GM23338 (cell line): Measurements from ENCODE around the gene FOXP4. TPM values are rescaled to one million over a fixed set of nuclear protein-coding genes. Genes with fewer than 3 reads are reported as not detected.

ENCODE experiments used
- ATAC-seq: fragments of 200-7000 bp; cut with Tn5 transposase; 3 replicates; pipeline ENCODE4 v1.9.1; 2020
- DNase-seq: peaks from one replicate; pipeline ENCODE4 v3.0.0-alpha.2; 2015; ENCODE audit warnings: low spot score
- H2AFZ ChIP-seq: fragments of 200-600 bp; sonication (generic); 2 replicates; pipeline ENCODE4 v1.8.0; 2016; ENCODE audit warnings: antibody characterized with exemption, mild to moderate bottlenecking, moderate library complexity
- H3F3A ChIP-seq: fragments of 200-600 bp; sonication (generic); replicated peaks from 2 replicates; pipeline ENCODE4 v1.8.0; 2017; ENCODE audit warnings: antibody characterized with exemption, mixed run types, low read depth
- H3K27ac ChIP-seq: fragments of 200-600 bp; sonication (generic); 2 replicates; pipeline ENCODE4 v1.6.1; 2016; ENCODE audit warnings: low read depth
- H3K27me3 ChIP-seq: fragments of 200-600 bp; sonication (generic); 2 replicates; pipeline ENCODE4 v1.8.0; 2016; ENCODE audit warnings: mild to moderate bottlenecking, mixed run types, moderate library complexity; ENCODE audit not compliant: insufficient read depth
- H3K36me3 ChIP-seq: fragments of 200-600 bp; sonication (generic); 2 replicates; pipeline ENCODE4 v1.8.0; 2016; ENCODE audit warnings: mild to moderate bottlenecking; ENCODE audit not compliant: insufficient read depth
- H3K4me1 ChIP-seq: fragments of 200-600 bp; sonication (generic); 2 replicates; pipeline ENCODE4 v1.8.0; 2016; ENCODE audit warnings: mild to moderate bottlenecking, moderate library complexity; ENCODE audit not compliant: insufficient read depth
- H3K4me2 ChIP-seq: fragments of 200-600 bp; sonication (generic); 2 replicates; pipeline ENCODE4 v1.7.1; 2017; ENCODE audit warnings: mixed run types
- H3K4me3 ChIP-seq: fragments of 200-600 bp; sonication (generic); 2 replicates; pipeline ENCODE4 v1.6.1; 2016; ENCODE audit warnings: mixed run types
- H3K79me2 ChIP-seq: fragments of 200-600 bp; sonication (generic); replicated peaks from 2 replicates; pipeline ENCODE4 v1.8.0; 2017; ENCODE audit warnings: mild to moderate bottlenecking; ENCODE audit not compliant: insufficient read depth
- H3K9me2 ChIP-seq: fragments of 200-600 bp; sonication (generic); 2 replicates; pipeline ENCODE4 v1.8.0; 2017; ENCODE audit not compliant: insufficient read depth
- H4K20me1 ChIP-seq: fragments of 200-600 bp; sonication (generic); replicated peaks from 2 replicates; pipeline ENCODE4 v1.8.0; 2017; ENCODE audit warnings: mild to moderate bottlenecking; ENCODE audit not compliant: insufficient read depth
- H3K27ac Mint-ChIP-seq: 2 replicates; pipeline ENCODE4 v1.8.0; 2020; ENCODE audit warnings: inconsistent platforms, mild to moderate bottlenecking, moderate library complexity, mixed read lengths
- H3K27me3 Mint-ChIP-seq: 3 replicates; pipeline ENCODE4 v1.8.0; 2022; ENCODE audit warnings: low read depth, mild to moderate bottlenecking, moderate library complexity, mixed read lengths, inconsistent platforms; ENCODE audit not compliant: insufficient read depth, poor library complexity
- H3K36me3 Mint-ChIP-seq: 3 replicates; pipeline ENCODE4 v1.8.0; 2021; ENCODE audit warnings: low read depth, mild to moderate bottlenecking, inconsistent platforms, moderate library complexity, mixed read lengths
- H3K4me1 Mint-ChIP-seq: 3 replicates; pipeline ENCODE4 v1.8.0; 2020; ENCODE audit warnings: mild to moderate bottlenecking, inconsistent platforms, mixed read lengths
- H3K4me3 Mint-ChIP-seq: 3 replicates; pipeline ENCODE4 v1.8.0; 2021; ENCODE audit warnings: moderate library complexity, mild to moderate bottlenecking, inconsistent platforms, mixed read lengths
- H3K9me3 Mint-ChIP-seq: 3 replicates; pipeline ENCODE4 v1.8.0; 2020; ENCODE audit warnings: moderate library complexity, mild to moderate bottlenecking, inconsistent platforms, mixed read lengths
- EZH2 ChIP-seq: fragments of 200-600 bp; sonication (generic); IDR thresholded peaks from one replicate; pipeline ENCODE4 v1.8.0; 2017; ENCODE audit warnings: antibody characterized with exemption, mild to moderate bottlenecking, low read depth; ENCODE audit not compliant: unreplicated experiment
- EZH2phosphoT487 ChIP-seq: fragments of 200-600 bp; sonication (generic); IDR thresholded peaks from one replicate; pipeline ENCODE4 v1.8.1; 2018; ENCODE audit warnings: antibody characterized with exemption; ENCODE audit not compliant: unreplicated experiment
- JUNB ChIP-seq: IDR thresholded peaks from one replicate; pipeline ENCODE4 v1.6.1; 2016; ENCODE audit warnings: antibody characterized with exemption; ENCODE audit not compliant: unreplicated experiment
- POLR2AphosphoS5 ChIP-seq: IDR thresholded peaks from 2 replicates; pipeline ENCODE4 v1.6.1; 2016; ENCODE audit warnings: antibody characterized with exemption, low read depth
- STAT1 ChIP-seq: IDR thresholded peaks from one replicate; pipeline ENCODE4 v1.6.1; 2016; ENCODE audit warnings: antibody characterized with exemption; ENCODE audit not compliant: unreplicated experiment
- ZNF114 ChIP-seq: fragments of 250-450 bp; sonication (Bioruptor Pico); IDR thresholded peaks from 2 replicates; pipeline ENCODE4 v1.5.0; 2020; ENCODE audit warnings: mild to moderate bottlenecking, moderate library complexity
- ZNF331 ChIP-seq: fragments of 250-450 bp; sonication (Bioruptor Pico); IDR thresholded peaks from 2 replicates; pipeline ENCODE4 v1.5.0; 2020; ENCODE audit warnings: low read depth, mild to moderate bottlenecking, moderate library complexity
- ZNF462 ChIP-seq: fragments of 250-450 bp; sonication (Bioruptor Pico); IDR thresholded peaks from 2 replicates; pipeline ENCODE4 v1.5.0; 2020; ENCODE audit warnings: mild to moderate bottlenecking, moderate library complexity
- polyA plus RNA-seq: library from polyadenylated mRNA; unstranded; fragments of >200 nt; fragmentation: Nextera tagmentation; extraction: Ambion mirVana; gene quantifications from 2 replicates; pipeline ENCODE4 v1.2.1, GENCODE V29; 2016
- total RNA-seq: library from RNA; depleted of rRNA; stranded (reverse); fragments of >200 nt; shearing (Covaris generic); gene quantifications from 2 replicates; pipeline ENCODE4 v1.2.3, GENCODE V29; 2014

The FOXP4 gene
- total and polyA plus RNA-seq, 2 experiments from 2014 or later = 5.1 to 13.5 TPM

DNA sequence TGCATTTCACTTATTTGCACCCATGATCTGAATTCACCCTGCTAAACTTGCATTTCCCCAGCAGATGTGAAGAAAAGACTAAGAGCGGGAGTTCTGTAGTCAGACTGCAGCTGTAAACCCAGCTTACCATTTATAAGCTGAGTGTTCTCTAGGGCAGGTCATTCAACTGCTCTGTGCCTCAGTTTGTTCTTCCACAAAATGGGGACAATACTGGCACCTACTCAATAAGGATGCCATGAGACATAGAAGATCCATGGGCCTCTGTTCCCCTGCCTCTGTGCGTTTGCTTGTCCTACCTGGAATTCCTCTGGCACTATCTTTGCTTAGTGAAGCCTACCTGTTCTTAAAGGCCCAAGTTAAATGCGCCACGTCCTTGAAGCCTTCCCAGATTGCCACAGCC is 79.8 kb downstream of the FOXP4 start (continued):
- TF ChIP-seq ZNF462 (CRISPR knock-in tag) (no peak), ZNF114 (no peak), JUNB (no peak), STAT1 (no peak)

DNA sequence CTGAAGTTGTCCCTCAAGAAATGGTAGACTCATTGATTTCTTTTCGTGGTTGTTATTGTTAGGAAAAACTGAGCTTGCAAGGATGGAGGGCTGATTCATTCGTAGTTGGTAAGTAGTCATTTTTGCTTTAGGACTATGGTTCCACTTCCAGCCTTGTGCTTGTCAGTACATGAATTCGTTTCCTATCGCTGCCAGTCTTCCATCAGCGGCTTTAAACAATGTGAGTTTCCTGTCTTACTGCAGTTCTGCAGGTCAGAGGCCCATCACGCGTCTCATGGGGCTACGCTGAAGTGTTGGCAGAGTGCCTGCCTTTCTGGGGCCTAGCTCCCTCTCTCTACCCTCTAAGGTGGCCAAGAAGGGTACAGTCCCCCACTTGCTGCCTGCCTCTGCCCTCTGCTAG is 80.7 kb downstream of the FOXP4 start:
- Mint-ChIP-seq H3K4me3 (no peak overlapping the region), H3K27me3 (peaks cover 10% of the 10 kb centered on the region), H3K4me1 (peaks cover 14% of the 10 kb centered on the region; the same call in 2 of the 3 replicates), H3K36me3 (no peaks in the 10 kb centered on the region), H3K27ac (no peak overlapping the region), H3K9me3 (0 out of 3 replicates have a peak, but pooled peaks cover 3% of the 10 kb centered on the region)
- DNase-seq (no peak), ATAC-seq (no peak)
- Histone ChIP-seq H3K27me3 (no peaks in the 10 kb centered on the region), H3K27ac (no peak overlapping the region), H2AFZ (peak overlapping the region; percentile 47; the same call in 1 of the 2 replicates), H3K4me2 (no peak overlapping the region), H3K36me3 (no peaks in the 10 kb centered on the region), H3F3A (0 out of 2 replicates have a peak, but pooled peaks cover 2% of the 10 kb centered on the region), H3K4me3 (no peak overlapping the region), H3K4me1 (no peaks in the 10 kb centered on the region), H3K79me2 (no peaks in the 10 kb centered on the region), H4K20me1 (no peaks in the 10 kb centered on the region), H3K9me2 (no peaks in the 10 kb centered on the region)
- no peak for TF ChIP-seq EZH2
- no peak for TF ChIP-seq STAT1
- TF ChIP-seq ZNF114 = no peak
- no peak for TF ChIP-seq POLR2AphosphoS5
- no peak for TF ChIP-seq ZNF462 (CRISPR knock-in tag)
- no peak for TF ChIP-seq ZNF331
- no peak for TF ChIP-seq EZH2phosphoT487
